ENCODE measurements around the gene UTP14C.

GRCh38 chr13:52027832-52028231 is 3.3 kb downstream of the UTP14C start:
- TF ChIP-seq, protein P1, sequence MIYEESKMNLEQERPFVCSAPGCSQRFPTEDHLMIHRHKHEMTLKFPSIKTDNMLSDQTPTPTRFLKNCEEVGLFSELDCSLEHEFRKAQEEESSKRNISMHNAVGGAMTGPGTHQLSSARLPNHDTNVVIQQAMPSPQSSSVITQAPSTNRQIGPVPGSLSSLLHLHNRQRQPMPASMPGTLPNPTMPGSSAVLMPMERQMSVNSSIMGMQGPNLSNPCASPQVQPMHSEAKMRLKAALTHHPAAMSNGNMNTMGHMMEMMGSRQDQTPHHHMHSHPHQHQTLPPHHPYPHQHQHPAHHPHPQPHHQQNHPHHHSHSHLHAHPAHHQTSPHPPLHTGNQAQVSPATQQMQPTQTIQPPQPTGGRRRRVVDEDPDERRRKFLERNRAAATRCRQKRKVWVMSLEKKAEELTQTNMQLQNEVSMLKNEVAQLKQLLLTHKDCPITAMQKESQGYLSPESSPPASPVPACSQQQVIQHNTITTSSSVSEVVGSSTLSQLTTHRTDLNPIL (CRISPR knock-in tag; IDR thresholded peaks at IDR 0.05; ENCODE audit: low read depth) = no peak
- TF ChIP-seq PATZ1 (CRISPR knock-in tag; IDR thresholded peaks at IDR 0.05; ENCODE audit: borderline replicate concordance) (no peak), GLIS3 (CRISPR knock-in tag; IDR thresholded peaks at IDR 0.05) (no peak), BACH2 (CRISPR knock-in tag; IDR thresholded peaks at IDR 0.05; ENCODE audit: borderline replicate concordance) (no peak)

Measured in SK-N-SH treated with all-trans-retinoic acid at 6 μM for 48 hours (cell line).